ENCODE results near the gene SPINK13.
A peak's percentile ranks its signal among the peaks of the same experiment; 100 is the strongest.
"Not testable (repeated sequence)": the region's sequence is repeated elsewhere in the genome, so short reads cannot be mapped to it uniquely, and the experiment has no call there.

The SPINK13 gene

DNA sequence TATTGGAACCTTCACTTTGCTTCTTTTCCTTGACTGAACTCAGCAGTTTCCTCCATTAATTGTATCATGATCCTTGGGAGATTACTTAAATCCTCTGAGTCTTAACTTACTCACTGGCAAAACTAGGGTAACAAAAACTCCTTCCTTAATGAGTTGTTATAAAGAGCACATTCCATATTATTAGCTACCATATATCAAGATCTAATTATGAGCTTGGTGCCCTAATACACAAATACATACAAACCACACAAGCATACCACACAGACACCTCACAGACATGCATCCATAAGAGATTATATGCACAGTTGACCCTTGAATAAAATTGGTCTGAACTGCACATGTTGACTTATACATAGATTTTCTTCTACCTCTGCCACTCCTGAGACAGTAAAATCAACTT is 41.2 kb downstream of the SPINK13 start:
- H3K27me3 ChIP-seq (ENCODE audit: control insufficient read depth in 2 of 2, insufficient read depth in 2 of 2, low read length in 2 of 2): no peaks in the 10 kb centered on the region
- no peaks in the 10 kb centered on the region for H3K9me3 ChIP-seq (ENCODE audit: control insufficient read depth in 2 of 2, low read length in 2 of 2)
- H3K4me3 ChIP-seq (ENCODE audit: low read length in 2 of 2): no peak overlapping the region
- H3K4me1 ChIP-seq (ENCODE audit: control insufficient read depth in 2 of 2, insufficient read depth in 2 of 2, low read length in 2 of 2): no peaks in the 10 kb centered on the region
- H3K27ac ChIP-seq (ENCODE audit: low read depth in 2 of 2, low read length in 2 of 2): no peak overlapping the region
- no peak overlapping the region for H3K9ac ChIP-seq (ENCODE audit: low read depth in 1 of 2, low read length in 2 of 2)
- H3K36me3 ChIP-seq (ENCODE audit: control insufficient read depth in 2 of 2, insufficient read depth in 2 of 2, low read length in 2 of 2): no peaks in the 10 kb centered on the region

GRCh38 chr5:148311484-148311883 is 42.9 kb downstream of the SPINK13 start:
- Histone ChIP-seq H3K9me3 (ENCODE audit: control insufficient read depth in 2 of 2, low read length in 2 of 2) (no peaks in the 10 kb centered on the region), H3K9ac (ENCODE audit: low read depth in 1 of 2, low read length in 2 of 2) (no peak overlapping the region), H3K36me3 (ENCODE audit: control insufficient read depth in 2 of 2, insufficient read depth in 2 of 2, low read length in 2 of 2) (no peaks in the 10 kb centered on the region)

GRCh38 chr5:148312153-148312552 is 43.6 kb downstream of the SPINK13 start, which contains the start of gene SPINK7:
Gene SPINK7 (plus strand): TSS chr5:148312423. CDS start chr5:148312484, 61 bp downstream.
- Histone ChIP-seq H3K9ac (ENCODE audit: low read depth in 1 of 2, low read length in 2 of 2) (no peak within 1 kb of the TSS), H3K9me3 (ENCODE audit: control insufficient read depth in 2 of 2, low read length in 2 of 2) (no peaks in the 10 kb centered on the region), H3K36me3 (ENCODE audit: control insufficient read depth in 2 of 2, insufficient read depth in 2 of 2, low read length in 2 of 2) (no peaks in the 10 kb centered on the region), H3K27ac (ENCODE audit: low read depth in 2 of 2, low read length in 2 of 2) (no peak within 1 kb of the TSS), H3K4me3 (ENCODE audit: low read length in 2 of 2) (no peak within 1 kb of the TSS), H3K27me3 (ENCODE audit: control insufficient read depth in 2 of 2, insufficient read depth in 2 of 2, low read length in 2 of 2) (no peaks in the 10 kb centered on the region), H3K4me1 (ENCODE audit: control insufficient read depth in 2 of 2, insufficient read depth in 2 of 2, low read length in 2 of 2) (no peaks in the 10 kb centered on the region)

More at GRCh38 chr5:148311484-148311883, 42.9 kb downstream of the SPINK13 start:
- H3K4me1 ChIP-seq (ENCODE audit: control insufficient read depth in 2 of 2, insufficient read depth in 2 of 2, low read length in 2 of 2): no peaks in the 10 kb centered on the region
- no peak overlapping the region for H3K4me3 ChIP-seq (ENCODE audit: low read length in 2 of 2)
- no peaks in the 10 kb centered on the region for H3K27me3 ChIP-seq (ENCODE audit: control insufficient read depth in 2 of 2, insufficient read depth in 2 of 2, low read length in 2 of 2)
- H3K27ac ChIP-seq (ENCODE audit: low read depth in 2 of 2, low read length in 2 of 2): no peak overlapping the region

- no peak overlapping the region for H3K9ac ChIP-seq (ENCODE audit: low read depth in 1 of 2, low read length in 2 of 2)
- no peaks in the 10 kb centered on the region for H3K27me3 ChIP-seq (ENCODE audit: control insufficient read depth in 2 of 2, insufficient read depth in 2 of 2, low read length in 2 of 2)
- H3K9me3 ChIP-seq (ENCODE audit: control insufficient read depth in 2 of 2, low read length in 2 of 2): no peaks in the 10 kb centered on the region
- H3K27ac ChIP-seq (ENCODE audit: low read depth in 2 of 2, low read length in 2 of 2): no peak overlapping the region
- H3K4me1 ChIP-seq (ENCODE audit: control insufficient read depth in 2 of 2, insufficient read depth in 2 of 2, low read length in 2 of 2): no peaks in the 10 kb centered on the region
- no peak overlapping the region for H3K4me3 ChIP-seq (ENCODE audit: low read length in 2 of 2)
- H3K36me3 ChIP-seq (ENCODE audit: control insufficient read depth in 2 of 2, insufficient read depth in 2 of 2, low read length in 2 of 2): no peaks in the 10 kb centered on the region
Observed at GRCh38 chr5:148314187-148314586, 45.6 kb downstream of the SPINK13 start.

- Histone ChIP-seq H3K9ac (ENCODE audit: low read depth in 1 of 2, low read length in 2 of 2) (no peak overlapping the region), H3K4me3 (ENCODE audit: low read length in 2 of 2) (no peak overlapping the region), H3K9me3 (ENCODE audit: control insufficient read depth in 2 of 2, low read length in 2 of 2) (no peaks in the 10 kb centered on the region), H3K4me1 (ENCODE audit: control insufficient read depth in 2 of 2, insufficient read depth in 2 of 2, low read length in 2 of 2) (no peaks in the 10 kb centered on the region), H3K27ac (ENCODE audit: low read depth in 2 of 2, low read length in 2 of 2) (no peak overlapping the region), H3K27me3 (ENCODE audit: control insufficient read depth in 2 of 2, insufficient read depth in 2 of 2, low read length in 2 of 2) (no peaks in the 10 kb centered on the region), H3K36me3 (ENCODE audit: control insufficient read depth in 2 of 2, insufficient read depth in 2 of 2, low read length in 2 of 2) (no peaks in the 10 kb centered on the region)
Observed at GRCh38 chr5:148314731-148315130, 46.1 kb downstream of the SPINK13 start.

- not testable (repeated sequence) for H3K9ac ChIP-seq (ENCODE audit: low read depth in 1 of 2, low read length in 2 of 2); H3K27me3 ChIP-seq (ENCODE audit: control insufficient read depth in 2 of 2, insufficient read depth in 2 of 2, low read length in 2 of 2); H3K27ac ChIP-seq (ENCODE audit: low read depth in 2 of 2, low read length in 2 of 2); H3K36me3 ChIP-seq (ENCODE audit: control insufficient read depth in 2 of 2, insufficient read depth in 2 of 2, low read length in 2 of 2); H3K4me1 ChIP-seq (ENCODE audit: control insufficient read depth in 2 of 2, insufficient read depth in 2 of 2, low read length in 2 of 2); H3K9me3 ChIP-seq (ENCODE audit: control insufficient read depth in 2 of 2, low read length in 2 of 2)
- H3K4me3 ChIP-seq (ENCODE audit: low read length in 2 of 2): peak overlapping the region in 1 of 2 donors; percentile 48
Observed at GRCh38 chr5:148320011-148320963, 51.7 kb downstream of the SPINK13 start.

GRCh38 chr5:148333262-148333849 is 64.8 kb downstream of the SPINK13 start:
- no peaks in the 10 kb centered on the region for H3K4me1 ChIP-seq (ENCODE audit: control insufficient read depth in 2 of 2, insufficient read depth in 2 of 2, low read length in 2 of 2)
- no peak overlapping the region for H3K9ac ChIP-seq (ENCODE audit: low read depth in 1 of 2, low read length in 2 of 2)
- no peak overlapping the region for H3K27ac ChIP-seq (ENCODE audit: low read depth in 2 of 2, low read length in 2 of 2)
- no peaks in the 10 kb centered on the region for H3K27me3 ChIP-seq (ENCODE audit: control insufficient read depth in 2 of 2, insufficient read depth in 2 of 2, low read length in 2 of 2)
- H3K36me3 ChIP-seq (ENCODE audit: control insufficient read depth in 2 of 2, insufficient read depth in 2 of 2, low read length in 2 of 2): no peaks in the 10 kb centered on the region
- no peaks in the 10 kb centered on the region for H3K9me3 ChIP-seq (ENCODE audit: control insufficient read depth in 2 of 2, low read length in 2 of 2)
- H3K4me3 ChIP-seq (ENCODE audit: low read length in 2 of 2): no peak overlapping the region

DNA sequence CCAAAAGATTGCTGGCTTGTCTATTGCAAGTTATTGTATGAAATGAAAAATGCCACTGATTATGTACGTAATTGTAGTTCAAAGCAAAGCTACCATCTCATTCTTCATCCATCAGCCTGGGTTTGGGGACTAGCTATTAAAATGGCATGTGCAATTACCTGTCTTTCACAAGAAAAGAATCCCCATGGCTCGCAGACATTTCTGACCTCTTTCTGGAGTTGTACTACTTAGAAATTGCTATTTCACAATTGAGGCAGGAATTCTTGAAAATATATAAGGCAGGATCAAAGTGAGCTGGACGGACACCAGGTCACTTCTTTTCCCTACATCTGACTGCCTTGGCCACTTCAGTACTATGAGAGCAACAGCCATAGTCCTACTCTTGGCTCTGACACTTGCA is 66.7 kb downstream of the SPINK13 start, which contains the start of gene SPINK9:
SPINK9 (plus strand) TSS at position 301 of the 400 bp plus-strand sequence; CDS start at position 356, 55 bp downstream.
- H3K9me3 ChIP-seq (ENCODE audit: control insufficient read depth in 2 of 2, low read length in 2 of 2): no peaks in the 10 kb centered on the region
- H3K36me3 ChIP-seq (ENCODE audit: control insufficient read depth in 2 of 2, insufficient read depth in 2 of 2, low read length in 2 of 2): no peaks in the 10 kb centered on the region
- no peak within 1 kb of the TSS for H3K9ac ChIP-seq (ENCODE audit: low read depth in 1 of 2, low read length in 2 of 2)
- H3K4me1 ChIP-seq (ENCODE audit: control insufficient read depth in 2 of 2, insufficient read depth in 2 of 2, low read length in 2 of 2): no peaks in the 10 kb centered on the region
- no peak within 1 kb of the TSS for H3K27ac ChIP-seq (ENCODE audit: low read depth in 2 of 2, low read length in 2 of 2)
- H3K4me3 ChIP-seq (ENCODE audit: low read length in 2 of 2): no peak within 1 kb of the TSS
- H3K27me3 ChIP-seq (ENCODE audit: control insufficient read depth in 2 of 2, insufficient read depth in 2 of 2, low read length in 2 of 2): no peaks in the 10 kb centered on the region

All from mucosa of rectum (tissue), 2 donors.